Vagina (tissue), 2 donors: Measurements from ENCODE around the gene TXNRD1. TPM values are rescaled to one million over a fixed set of nuclear protein-coding genes. Genes with fewer than 3 reads are reported as not detected.

Experiments
- DNase-seq, 2 donors: peaks; one replicate each; pipeline ENCODE4 v3.0.0-alpha.2; 2017; ENCODE audit errors: extremely low spot score in 2 of 2
- H3K27ac ChIP-seq: fragments of 200-600 bp; sonication (generic); one replicate; pipeline ENCODE4 v1.5.1; 2019
- H3K27me3 ChIP-seq: fragments of 200-600 bp; sonication (generic); one replicate; pipeline ENCODE4 v1.5.1; 2019
- H3K36me3 ChIP-seq, 2 donors: fragments of 200-600 bp; sonication (generic); one replicate each; pipeline ENCODE4 v1.5.1; 2017 to 2019
- H3K4me1 ChIP-seq: fragments of 200-600 bp; sonication (generic); one replicate; pipeline ENCODE4 v1.5.1; 2019
- H3K4me3 ChIP-seq, 2 donors: fragments of 200-600 bp; sonication (generic); 1 replicate in 1 of 2; 2 replicates in 1 of 2; pipeline ENCODE4 v1.5.1; 2016 to 2019
- H3K9me3 ChIP-seq: fragments of 200-600 bp; sonication (generic); one replicate; pipeline ENCODE4 v1.5.1; 2019
- CTCF ChIP-seq, 3 experiments: fragments of 450-650 bp in 2 of 3; fragments of 200-600 bp in 1 of 3; sonication (generic) in 1 of 3; IDR thresholded peaks; one replicate each; pipeline ENCODE4 v1.5.1; 2017 to 2019; ENCODE audit warnings: antibody characterized with exemption in 3 of 3, mild to moderate bottlenecking in 2 of 3, moderate library complexity in 2 of 3
- POLR2A ChIP-seq, 2 donors: fragments of 450-650 bp; IDR thresholded peaks; one replicate each; pipeline ENCODE4 v1.6.1; 2017; ENCODE audit warnings: antibody characterized with exemption in 2 of 2, mild to moderate bottlenecking in 2 of 2, moderate library complexity in 2 of 2
- POLR2AphosphoS5 ChIP-seq, 2 donors: sonication (generic); formaldehyde crosslinking; IDR thresholded peaks; one replicate each; pipeline ENCODE4 v1.9.0; 2017; ENCODE audit warnings: antibody characterized with exemption in 2 of 2, mild to moderate bottlenecking in 2 of 2, low read depth in 1 of 2; ENCODE audit not compliant: insufficient read depth in 1 of 2
- intact Hi-C: fragments of 100-400 bp; cut with DNase I; formaldehyde crosslinking; loops from one replicate; pipeline ENCODE4 v1.15.1; 2023
- total RNA-seq: library from RNA; depleted of rRNA; stranded (reverse); fragments of >200 nt; gene quantifications from one replicate; pipeline ENCODE4 v1.2.3, GENCODE V29; 2016

Gene TXNRD1
- total RNA-seq, 1 donor from 2014 or later: 144 TPM

DNA sequence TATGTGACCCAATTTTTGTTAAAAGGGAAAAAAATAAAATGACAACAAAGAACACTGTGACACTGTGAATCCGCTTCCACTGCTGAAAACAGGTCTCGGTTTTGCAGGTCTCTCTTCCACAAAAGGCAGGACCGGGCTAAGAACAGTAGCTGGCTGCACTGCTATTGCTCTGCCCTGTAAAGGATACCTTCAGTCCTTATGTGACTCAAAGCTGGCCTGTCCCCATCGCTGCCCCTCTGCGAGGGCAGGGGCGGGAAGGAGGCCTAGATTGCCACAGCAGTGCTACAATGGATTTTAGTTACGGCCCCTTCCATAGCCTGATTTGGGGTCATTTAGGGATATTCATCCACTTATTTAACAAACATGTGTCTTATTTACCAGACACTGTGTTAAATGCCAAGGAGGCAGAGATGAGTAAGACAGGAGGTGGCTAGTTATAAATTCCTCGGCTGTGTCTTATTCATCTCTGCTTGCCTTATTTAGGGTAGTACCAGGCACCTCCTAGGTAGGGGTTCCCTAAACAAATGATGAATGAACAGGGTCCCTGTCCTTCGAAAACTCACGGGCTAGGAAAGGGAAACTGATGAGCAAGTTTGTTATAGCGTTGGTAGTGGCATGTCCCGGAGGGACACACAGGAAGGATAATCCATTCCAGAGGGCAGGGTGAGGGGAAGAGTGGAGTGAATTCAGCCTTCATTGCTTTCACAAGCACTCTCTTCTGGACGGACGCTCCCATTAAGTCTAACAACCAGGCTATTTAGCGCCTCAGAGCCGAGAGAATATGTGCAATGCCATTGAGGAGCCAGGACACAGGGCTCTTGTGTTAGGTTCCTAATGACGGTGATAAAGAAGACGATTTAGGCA lies 161.3 kb downstream of the TXNRD1 start:
- DNase-seq: no peak
- H3K27ac ChIP-seq: no peak overlapping the region
- H3K4me3 ChIP-seq: no peak overlapping the region
- H3K27me3 ChIP-seq: no peaks in the 10 kb centered on the region
- H3K9me3 ChIP-seq: no peaks in the 10 kb centered on the region
- no peaks in the 10 kb centered on the region for H3K4me1 ChIP-seq
- no peaks in the 10 kb centered on the region for H3K36me3 ChIP-seq
- TF ChIP-seq POLR2A (IDR thresholded peaks at IDR 0.05) (no peak), POLR2AphosphoS5 (IDR thresholded peaks at IDR 0.05; ENCODE audit: insufficient read depth in 1 of 2, low read depth in 1 of 2) (no peak), CTCF (IDR thresholded peaks at IDR 0.05) (no peak)
- intact Hi-C loops: loop anchor here (10.0 kb wide), 1 partner anchor 678 kb away; no protein-coding TSS in a partner anchor

DNA sequence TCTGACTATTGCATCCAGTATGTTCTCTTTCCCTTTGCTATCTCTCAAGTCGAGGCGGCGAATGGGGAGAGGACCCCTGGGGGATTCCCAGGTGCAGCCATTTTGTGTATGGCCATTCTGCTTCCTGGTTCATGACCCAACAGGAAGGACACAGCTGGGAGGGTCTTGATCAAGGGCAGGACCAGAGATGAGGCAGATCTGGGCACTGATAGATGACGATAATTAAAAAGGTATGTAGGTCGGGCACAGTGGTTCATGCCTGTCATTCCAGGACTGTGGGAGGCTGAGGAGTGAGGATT lies 161.9 kb downstream of the TXNRD1 start:
- TF ChIP-seq POLR2AphosphoS5 (IDR thresholded peaks at IDR 0.05; ENCODE audit: insufficient read depth in 1 of 2, low read depth in 1 of 2) (no peak), CTCF (IDR thresholded peaks at IDR 0.05) (no peak), POLR2A (IDR thresholded peaks at IDR 0.05) (no peak)
- Histone ChIP-seq H3K9me3 (no peaks in the 10 kb centered on the region), H3K27me3 (no peaks in the 10 kb centered on the region), H3K27ac (no peak overlapping the region), H3K4me1 (no peaks in the 10 kb centered on the region), H3K4me3 (no peak overlapping the region), H3K36me3 (no peaks in the 10 kb centered on the region)
- no peak for DNase-seq
- intact Hi-C loops: loop anchor here (10.0 kb wide), 1 partner anchor 677 kb away; no protein-coding TSS in a partner anchor

GRCh38 chr12:104378427-104378826 lies 162.8 kb downstream of the TXNRD1 start:
- no peaks in the 10 kb centered on the region for H3K4me1 ChIP-seq
- no peaks in the 10 kb centered on the region for H3K36me3 ChIP-seq
- no peaks in the 10 kb centered on the region for H3K27me3 ChIP-seq
- H3K9me3 ChIP-seq: no peaks in the 10 kb centered on the region
- DNase-seq: no peak
- no peak for TF ChIP-seq POLR2A (IDR thresholded peaks at IDR 0.05)
- TF ChIP-seq CTCF (IDR thresholded peaks at IDR 0.05): no peak
- no peak for TF ChIP-seq POLR2AphosphoS5 (IDR thresholded peaks at IDR 0.05; ENCODE audit: insufficient read depth in 1 of 2, low read depth in 1 of 2)
- no peak overlapping the region for H3K27ac ChIP-seq
- H3K4me3 ChIP-seq: no peak overlapping the region
- intact Hi-C loops: loop anchor here (10.0 kb wide), 1 partner anchor 676 kb away; no protein-coding TSS in a partner anchor

DNA sequence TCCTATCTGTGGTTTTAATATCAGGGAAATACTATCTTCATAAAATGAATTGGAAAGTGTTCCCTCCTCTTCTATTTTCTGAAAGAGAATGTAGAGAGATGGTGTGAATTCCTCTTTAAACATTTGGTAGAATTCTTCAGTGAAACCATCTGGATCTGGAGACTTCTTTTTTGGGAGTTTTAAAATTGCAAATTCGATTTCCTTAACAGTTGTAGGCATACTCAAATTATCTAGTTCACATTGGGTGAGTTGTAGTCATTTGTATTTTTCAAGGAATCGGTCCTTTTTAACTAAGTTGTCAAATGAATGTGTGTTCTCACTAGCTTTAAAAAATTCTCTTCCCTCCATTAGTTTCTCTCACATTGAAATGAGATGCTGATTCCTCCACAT lies 165.8 kb downstream of the TXNRD1 start:
- no peaks in the 10 kb centered on the region for H3K27me3 ChIP-seq
- no peak for DNase-seq
- no peak overlapping the region for H3K27ac ChIP-seq
- no peak for TF ChIP-seq CTCF (IDR thresholded peaks at IDR 0.05)
- no peak for TF ChIP-seq POLR2AphosphoS5 (IDR thresholded peaks at IDR 0.05; ENCODE audit: insufficient read depth in 1 of 2, low read depth in 1 of 2)
- TF ChIP-seq POLR2A (IDR thresholded peaks at IDR 0.05): no peak
- H3K4me3 ChIP-seq: no peak overlapping the region
- intact Hi-C loops: loop anchor here (5.0 kb wide), 1 partner anchor 496 kb away; no protein-coding TSS in a partner anchor
- H3K4me1 ChIP-seq: no peaks in the 10 kb centered on the region
- no peaks in the 10 kb centered on the region for H3K9me3 ChIP-seq
- no peaks in the 10 kb centered on the region for H3K36me3 ChIP-seq
